ENCODE measurements around the gene HSPA9. TPM values are rescaled to one million over a fixed set of nuclear protein-coding genes. Genes with fewer than 3 reads are reported as not detected.
A peak's percentile ranks its signal among the peaks of the same experiment; 100 is the strongest.
"Not testable (repeated sequence)": the region's sequence is repeated elsewhere in the genome, so short reads cannot be mapped to it uniquely, and the experiment has no call there.

Gene HSPA9
- total and polyA plus RNA-seq, 2 of the 13 experiments (the other 11 are each of a cell fraction or from before 2014, with no cell fraction given): 165 to 478 TPM

DNA sequence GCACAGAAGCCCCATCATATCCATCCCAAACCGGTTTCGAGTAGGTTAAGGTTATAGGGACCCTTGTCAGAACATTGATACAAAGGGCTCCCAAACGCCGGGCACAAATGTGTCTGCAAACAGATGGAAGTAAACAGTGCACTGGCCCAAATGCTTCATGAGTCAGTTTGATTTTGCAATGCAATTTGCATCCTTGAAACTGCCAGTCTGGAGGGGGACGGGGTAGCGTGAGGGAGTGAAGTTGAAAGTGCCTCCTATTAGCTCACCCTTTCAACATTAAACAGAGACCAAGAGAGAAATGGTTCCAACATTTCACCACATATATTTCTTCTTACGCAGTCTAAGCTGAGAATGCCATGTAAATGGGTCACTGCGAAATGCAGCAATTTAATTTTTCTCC is 67.7 kb downstream of the HSPA9 start (continued):
- peak; percentile 98 for TF ChIP-seq PRDM4 (CRISPR knock-in tag; IDR thresholded peaks at IDR 0.05; ENCODE audit: borderline replicate concordance)
- TF ChIP-seq RARA (CRISPR knock-in tag; IDR thresholded peaks at IDR 0.05): peak; percentile 36; the same call in 1 of the 2 replicates
- peak; percentile 81 for TF ChIP-seq SAP130 (CRISPR knock-in tag; IDR thresholded peaks at IDR 0.05; ENCODE audit: low read depth)
- peak; percentile 37; the same call in 1 of the 2 replicates for TF ChIP-seq RERE (CRISPR knock-in tag; IDR thresholded peaks at IDR 0.05; ENCODE audit: low read depth)
- TF ChIP-seq ZNF652 (CRISPR knock-in tag; IDR thresholded peaks at IDR 0.05; ENCODE audit: borderline replicate concordance, low read depth): 0 out of 2 replicates have a peak, but pooled peaks have one; percentile 36
- TF ChIP-seq, protein P1, sequence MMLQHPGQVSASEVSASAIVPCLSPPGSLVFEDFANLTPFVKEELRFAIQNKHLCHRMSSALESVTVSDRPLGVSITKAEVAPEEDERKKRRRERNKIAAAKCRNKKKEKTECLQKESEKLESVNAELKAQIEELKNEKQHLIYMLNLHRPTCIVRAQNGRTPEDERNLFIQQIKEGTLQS (CRISPR knock-in tag; IDR thresholded peaks at IDR 0.05): 0 out of 2 replicates have a peak, but pooled peaks have one; percentile 17
- 0 out of 2 replicates have a peak, but pooled peaks have one; percentile 39 for TF ChIP-seq POLR2AphosphoS2 (IDR thresholded peaks at IDR 0.05; ENCODE audit: low read depth, low read length)
- peak; percentile 35; the same call in 1 of the 2 replicates for TF ChIP-seq CREM (IDR thresholded peaks at IDR 0.05)
- not testable (repeated sequence) for TF ChIP-seq CREM (CRISPR knock-in tag; IDR thresholded peaks at IDR 0.05)
- peak; percentile 51; the same call in 1 of the 2 replicates for TF ChIP-seq ZNF281 (CRISPR knock-in tag; IDR thresholded peaks at IDR 0.05; ENCODE audit: borderline replicate concordance)
- TF ChIP-seq, protein P2, sequence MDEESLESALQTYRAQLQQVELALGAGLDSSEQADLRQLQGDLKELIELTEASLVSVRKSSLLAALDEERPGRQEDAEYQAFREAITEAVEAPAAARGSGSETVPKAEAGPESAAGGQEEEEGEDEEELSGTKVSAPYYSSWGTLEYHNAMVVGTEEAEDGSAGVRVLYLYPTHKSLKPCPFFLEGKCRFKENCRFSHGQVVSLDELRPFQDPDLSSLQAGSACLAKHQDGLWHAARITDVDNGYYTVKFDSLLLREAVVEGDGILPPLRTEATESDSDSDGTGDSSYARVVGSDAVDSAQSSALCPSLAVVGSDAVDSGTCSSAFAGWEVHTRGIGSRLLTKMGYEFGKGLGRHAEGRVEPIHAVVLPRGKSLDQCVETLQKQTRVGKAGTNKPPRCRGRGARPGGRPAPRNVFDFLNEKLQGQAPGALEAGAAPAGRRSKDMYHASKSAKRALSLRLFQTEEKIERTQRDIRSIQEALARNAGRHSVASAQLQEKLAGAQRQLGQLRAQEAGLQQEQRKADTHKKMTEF (CRISPR knock-in tag; IDR thresholded peaks at IDR 0.05): peak; percentile 48; the same call in 1 of the 2 replicates
- TF ChIP-seq FOSL1 (CRISPR knock-in tag; IDR thresholded peaks at IDR 0.05; ENCODE audit: borderline replicate concordance): peak; percentile 54; the same call in 1 of the 2 replicates
- 0 out of 2 replicates have a peak, but pooled peaks have one; percentile 39 for TF ChIP-seq ZBTB7B (CRISPR knock-in tag; IDR thresholded peaks at IDR 0.05)
- peak; percentile 97 for TF ChIP-seq ZNF7 (CRISPR knock-in tag; IDR thresholded peaks at IDR 0.05)
- TF ChIP-seq ZBTB21 (CRISPR knock-in tag; IDR thresholded peaks at IDR 0.05): 0 out of 2 replicates have a peak, but pooled peaks have one; percentile 17
- TF ChIP-seq FOXA3 (CRISPR knock-in tag; IDR thresholded peaks at IDR 0.05): peak; percentile 80
- TF ChIP-seq ISL2 (CRISPR knock-in tag; IDR thresholded peaks at IDR 0.05): peak; percentile 42
- TF ChIP-seq THAP11 (CRISPR knock-in tag; IDR thresholded peaks at IDR 0.05): peak; percentile 24; the same call in 1 of the 2 replicates
